Endothelial cell of umbilical vein (primary cell): Measurements from ENCODE around the gene SAP130. TPM values are rescaled to one million over a fixed set of nuclear protein-coding genes. Genes with fewer than 3 reads are reported as not detected.

Source experiments
- BruUV-seq: library from RNA; stranded (reverse); fragments of 400-500 nt; replicated peaks from 2 replicates; lab custom pipeline; 2021; lab: Mats Ljungman, UMichigan
- CTCF ChIA-PET: fragments of 300-600, 350-600 bp; sonication (Branson Sonifier 250); formaldehyde crosslinking; loops from one replicate; lab custom pipeline; 2021; ENCODE audit warnings: antibody characterized with exemption, inconsistent platforms; lab: Charles Lee
- POLR2A ChIA-PET: fragments of 300-600, 350-600 bp; sonication (Branson Sonifier 250); formaldehyde crosslinking; loops from one replicate; lab custom pipeline; 2021; ENCODE audit warnings: antibody characterized with exemption, inconsistent platforms; lab: Charles Lee
- DNase-seq: peaks from one replicate; pipeline ENCODE4 v3.0.0-alpha.2; 2011; ENCODE audit warnings: low read depth, low spot score
- FAIRE-seq: peaks from 2 replicates; lab custom pipeline; 2011; peaks lifted over from hg19 to GRCh38; lab: Jason Lieb, UNC
- H2AFZ ChIP-seq: 2 replicates; pipeline ENCODE4 v1.6.0; 2012; ENCODE audit warnings: low read depth, low read length, control low read depth, inconsistent platforms
- H3K27ac ChIP-seq: 2 replicates; pipeline ENCODE4 v1.5.1; 2011; ENCODE audit warnings: low read depth, mild to moderate bottlenecking, control low read depth, low read length, moderate library complexity; ENCODE audit not compliant: insufficient read depth
- H3K27me3 ChIP-seq, 2 experiments: 2 replicates each; pipeline versions ENCODE4 v1.6.0 to v1.6.1; 2011; ENCODE audit warnings: low read length in 2 of 2, mixed read lengths in 1 of 2; ENCODE audit not compliant: control insufficient read depth in 2 of 2, insufficient read depth in 2 of 2
- H3K36me3 ChIP-seq, 2 experiments: 2 replicates in 1 of 2; 3 replicates in 1 of 2; pipeline ENCODE4 v1.5.1; 2011; ENCODE audit warnings: low read length in 2 of 2, mild to moderate bottlenecking in 1 of 2, moderate library complexity in 1 of 2; ENCODE audit not compliant: control insufficient read depth in 2 of 2, insufficient read depth in 2 of 2; ENCODE audit errors: extremely low read depth in 1 of 2
- H3K4me1 ChIP-seq: 3 replicates; pipeline ENCODE4 v1.5.1; 2011; ENCODE audit warnings: mild to moderate bottlenecking, low read length; ENCODE audit not compliant: control insufficient read depth, insufficient read depth; ENCODE audit errors: extremely low read depth
- H3K4me2 ChIP-seq: 2 replicates; pipeline ENCODE4 v1.6.1; 2011; ENCODE audit warnings: low read length, control low read depth, mixed read lengths; ENCODE audit not compliant: insufficient read depth
- H3K4me3 ChIP-seq, 3 experiments: fragments of 200-600 bp in 1 of 3; sonication (generic), shearing (Covaris generic) in 1 of 3; replicated peaks in 1 of 3; 2 replicates each; pipeline ENCODE4 v1.5.1; 2011 to 2016; ENCODE audit warnings: control low read depth in 3 of 3, low read length in 3 of 3, mild to moderate bottlenecking in 2 of 3, inconsistent platforms in 1 of 3, low read depth in 1 of 3, moderate library complexity in 1 of 3; ENCODE audit not compliant: insufficient read depth in 1 of 3
- H3K79me2 ChIP-seq: 2 replicates; pipeline ENCODE4 v1.6.0; 2012; ENCODE audit warnings: low read length, inconsistent platforms; ENCODE audit not compliant: control insufficient read depth, insufficient read depth
- H3K9ac ChIP-seq: replicated peaks from 2 replicates; pipeline ENCODE3; 2011; ENCODE audit warnings: low read length, control low read depth; ENCODE audit not compliant: insufficient read depth; ENCODE audit errors: extremely low read depth
- H3K9me1 ChIP-seq: replicated peaks from 3 replicates; pipeline ENCODE4 v1.6.0; 2011; ENCODE audit warnings: mild to moderate bottlenecking, low read length; ENCODE audit not compliant: control insufficient read depth, insufficient read depth; ENCODE audit errors: extremely low read depth
- H3K9me3 ChIP-seq: replicated peaks from 2 replicates; pipeline ENCODE4 v1.5.1; 2012; ENCODE audit warnings: low read length, inconsistent platforms; ENCODE audit not compliant: control insufficient read depth, insufficient read depth
- H4K20me1 ChIP-seq: replicated peaks from 2 replicates; pipeline ENCODE3; 2011; ENCODE audit warnings: mild to moderate bottlenecking, low read length; ENCODE audit not compliant: control insufficient read depth, insufficient read depth; ENCODE audit errors: extremely low read depth
- FOS ChIP-seq: IDR thresholded peaks from 2 replicates; pipeline ENCODE4 v1.6.1; 2011; ENCODE audit warnings: mild to moderate bottlenecking, low read length, moderate library complexity, borderline replicate concordance; ENCODE audit not compliant: insufficient read depth
- JUN ChIP-seq: IDR thresholded peaks from 2 replicates; pipeline ENCODE4 v1.6.1; 2011; ENCODE audit warnings: borderline replicate concordance, low read depth; ENCODE audit not compliant: insufficient read length, insufficient read depth
- MYC ChIP-seq: IDR thresholded peaks from one replicate; pipeline ENCODE4 v1.6.1; 2011; ENCODE audit warnings: mild to moderate bottlenecking, low read depth, low read length
- POLR2A ChIP-seq: IDR thresholded peaks from 2 replicates; pipeline ENCODE4 v1.6.1; 2012; ENCODE audit warnings: low read depth, mild to moderate bottlenecking, control low read depth, low read length
- POLR2AphosphoS5 ChIP-seq: IDR thresholded peaks from 2 replicates; pipeline ENCODE4 v1.6.1; 2012; ENCODE audit warnings: low read depth, mild to moderate bottlenecking, control low read depth, low read length, moderate library complexity; ENCODE audit not compliant: insufficient read depth
- dilution Hi-C: fragments of 300-500 bp; cut with MboI; formaldehyde crosslinking; loops from one replicate; pipeline ENCODE4 v1.15.0; 2019; ENCODE audit warnings: low sequenced_read_pairs; ENCODE audit not compliant: extremely low pct_ligation_motif_present
- intact Hi-C: fragments of 100-400 bp; cut with micrococcal nuclease; formaldehyde crosslinking; loops from one replicate; pipeline ENCODE4 v1.10.0; 2022
- polyA plus RNA-seq, 4 experiments: library from polyadenylated mRNA; depleted of rRNA in 3 of 4; stranded (reverse) in 3 of 4; unstranded in 1 of 4; fragments of >200 nt; gene quantifications; 2 replicates each; pipeline versions ENCODE4 v1.2.1 to v1.2.3, GENCODE V29; 2011 to 2012; ENCODE audit warnings: missing spikeins in 1 of 4
- total RNA-seq: library from RNA; stranded (reverse); gene quantifications from 2 replicates; pipeline ENCODE4 v1.2.3, GENCODE V29; 2021
- TF ChIP-seq, protein P1 (sequence below), 2 donors: IDR thresholded peaks; 1 replicate in 1 of 2; 2 replicates in 1 of 2; pipeline ENCODE4 v1.5.1; 2011; ENCODE audit warnings: low read length in 2 of 2, mild to moderate bottlenecking in 2 of 2, moderate library complexity in 2 of 2, control low read depth in 1 of 2, inconsistent platforms in 1 of 2, low read depth in 1 of 2; ENCODE audit not compliant: insufficient read depth in 1 of 2; ENCODE audit errors: extremely low read depth in 1 of 2
- TF ChIP-seq, protein P2 (sequence below): IDR thresholded peaks from 2 replicates; pipeline ENCODE4 v1.6.1; 2011; ENCODE audit not compliant: insufficient read depth, insufficient read length

Gene SAP130
- total and polyA plus RNA-seq, 2 donors (not counting 3 experiments of a cell fraction or from before 2014, with no cell fraction given) = 26.8 to 34.3 TPM

DNA sequence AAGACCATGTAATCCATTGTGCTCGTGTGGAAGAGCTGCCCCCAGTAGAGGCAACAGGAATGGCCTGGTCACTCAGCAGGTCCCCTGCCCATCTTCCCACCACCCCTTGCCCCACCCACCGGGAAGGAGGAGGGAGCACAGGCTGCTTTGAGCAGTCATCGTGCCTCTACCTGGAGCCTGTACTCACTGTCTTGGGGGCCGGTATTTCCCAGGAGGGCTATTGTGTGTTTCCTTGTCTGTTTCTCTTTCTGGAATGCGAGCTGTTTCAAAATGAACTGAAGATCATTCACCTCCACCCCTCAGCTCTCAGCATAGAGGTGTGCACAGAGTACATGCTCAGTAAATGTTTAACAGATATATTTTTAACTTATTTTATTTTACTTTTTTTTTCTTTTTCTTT lies 134.4 kb downstream of the SAP130 start:
- no TSS peak for BruUV-seq
- ChIA-PET POLR2A (no interaction called here), CTCF (no interaction called here)
- H3K4me3 ChIP-seq = no peak overlapping the region
- no peak for FAIRE-seq
- no peaks in the 10 kb centered on the region for H3K79me2 ChIP-seq
- H2AFZ ChIP-seq = no peak overlapping the region
- no peak for DNase-seq
- no peaks in the 10 kb centered on the region for H3K4me1 ChIP-seq
- no peak overlapping the region for H3K9ac ChIP-seq
- peaks cover 0 to 3% of the 10 kb centered on the region in 2 experiments for H3K27me3 ChIP-seq
- no peak overlapping the region for H3K27ac ChIP-seq
- H3K9me1 ChIP-seq = no peaks in the 10 kb centered on the region
- intact Hi-C loops = no loop called here
- H3K36me3 ChIP-seq = no peaks in the 10 kb centered on the region
- H3K9me3 ChIP-seq = no peaks in the 10 kb centered on the region
- dilution Hi-C loops = no loop called here
- H4K20me1 ChIP-seq = no peaks in the 10 kb centered on the region
- TF ChIP-seq, protein P1, sequence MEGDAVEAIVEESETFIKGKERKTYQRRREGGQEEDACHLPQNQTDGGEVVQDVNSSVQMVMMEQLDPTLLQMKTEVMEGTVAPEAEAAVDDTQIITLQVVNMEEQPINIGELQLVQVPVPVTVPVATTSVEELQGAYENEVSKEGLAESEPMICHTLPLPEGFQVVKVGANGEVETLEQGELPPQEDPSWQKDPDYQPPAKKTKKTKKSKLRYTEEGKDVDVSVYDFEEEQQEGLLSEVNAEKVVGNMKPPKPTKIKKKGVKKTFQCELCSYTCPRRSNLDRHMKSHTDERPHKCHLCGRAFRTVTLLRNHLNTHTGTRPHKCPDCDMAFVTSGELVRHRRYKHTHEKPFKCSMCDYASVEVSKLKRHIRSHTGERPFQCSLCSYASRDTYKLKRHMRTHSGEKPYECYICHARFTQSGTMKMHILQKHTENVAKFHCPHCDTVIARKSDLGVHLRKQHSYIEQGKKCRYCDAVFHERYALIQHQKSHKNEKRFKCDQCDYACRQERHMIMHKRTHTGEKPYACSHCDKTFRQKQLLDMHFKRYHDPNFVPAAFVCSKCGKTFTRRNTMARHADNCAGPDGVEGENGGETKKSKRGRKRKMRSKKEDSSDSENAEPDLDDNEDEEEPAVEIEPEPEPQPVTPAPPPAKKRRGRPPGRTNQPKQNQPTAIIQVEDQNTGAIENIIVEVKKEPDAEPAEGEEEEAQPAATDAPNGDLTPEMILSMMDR (IDR thresholded peaks at IDR 0.05; ENCODE audit: extremely low read depth in 1 of 2, insufficient read depth in 1 of 2, low read depth in 1 of 2, low read length in 2 of 2) = no peak
- TF ChIP-seq POLR2A (no peak), FOS (no peak)
- no peak overlapping the region for H3K4me2 ChIP-seq

DNA sequence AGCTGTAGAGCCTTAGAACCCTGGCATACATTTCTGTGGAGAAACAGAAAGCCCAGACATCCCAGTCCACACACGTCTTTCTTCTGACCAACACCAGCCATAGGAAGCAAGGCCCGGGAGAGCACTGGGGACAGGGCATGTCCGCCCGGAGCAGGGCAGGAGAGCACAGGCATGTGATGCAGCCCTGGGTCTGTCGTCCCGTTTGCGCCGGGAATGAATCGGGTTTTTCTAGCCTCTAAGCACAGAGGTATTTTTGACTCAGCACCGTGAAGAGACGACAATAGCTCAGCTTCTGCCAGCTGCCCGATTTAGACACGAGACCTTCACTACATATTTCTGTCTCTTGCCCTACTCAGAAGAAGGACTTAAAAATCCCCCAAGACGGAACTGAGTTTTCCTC lies 134.8 kb downstream of the SAP130 start:
- intact Hi-C loops (no loop called here), dilution Hi-C loops (no loop called here)
- CTCF ChIA-PET = no interaction called here

More for the DNA sequence above, 134.8 kb downstream of the SAP130 start:
- no peaks in the 10 kb centered on the region for H3K9me1 ChIP-seq
- no peak overlapping the region for H3K27ac ChIP-seq
- peaks cover 0 to 3% of the 10 kb centered on the region in 2 experiments for H3K27me3 ChIP-seq
- H3K4me3 ChIP-seq = no peak overlapping the region
- no peak for DNase-seq
- H4K20me1 ChIP-seq = no peaks in the 10 kb centered on the region
- no peak overlapping the region for H3K9ac ChIP-seq
- peaks cover under 1% of the 10 kb centered on the region for H3K79me2 ChIP-seq
- peaks cover 3% of the 10 kb centered on the region for H3K4me1 ChIP-seq
- no peak overlapping the region for H2AFZ ChIP-seq
- TF ChIP-seq MYC = no peak
- TF ChIP-seq, protein P2, sequence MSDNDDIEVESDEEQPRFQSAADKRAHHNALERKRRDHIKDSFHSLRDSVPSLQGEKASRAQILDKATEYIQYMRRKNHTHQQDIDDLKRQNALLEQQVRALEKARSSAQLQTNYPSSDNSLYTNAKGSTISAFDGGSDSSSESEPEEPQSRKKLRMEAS = no peak
- no peak for TF ChIP-seq JUN
- TF ChIP-seq POLR2AphosphoS5 = no peak
- TF ChIP-seq POLR2A = no peak
- no peak for FAIRE-seq
- no TSS peak for BruUV-seq
- no peaks in the 10 kb centered on the region for H3K9me3 ChIP-seq
- H3K36me3 ChIP-seq = no peaks in the 10 kb centered on the region
- POLR2A ChIA-PET = no interaction called here
- H3K4me2 ChIP-seq = no peak overlapping the region
